HG02943 (cell line): ENCODE measurements around the gene CEP44.
"Not testable (repeated sequence)": the region's sequence is repeated elsewhere in the genome, so short reads cannot be mapped to it uniquely, and the experiment has no call there.

Experiments
- ATAC-seq: cut with Tn5 transposase; IDR thresholded peaks from one replicate; pipeline ENCODE4 v1.9.1; 2021; ENCODE audit warnings: mild to moderate bottlenecking, low read depth, moderate library complexity; ENCODE audit not compliant: unreplicated experiment

Gene CEP44

DNA sequence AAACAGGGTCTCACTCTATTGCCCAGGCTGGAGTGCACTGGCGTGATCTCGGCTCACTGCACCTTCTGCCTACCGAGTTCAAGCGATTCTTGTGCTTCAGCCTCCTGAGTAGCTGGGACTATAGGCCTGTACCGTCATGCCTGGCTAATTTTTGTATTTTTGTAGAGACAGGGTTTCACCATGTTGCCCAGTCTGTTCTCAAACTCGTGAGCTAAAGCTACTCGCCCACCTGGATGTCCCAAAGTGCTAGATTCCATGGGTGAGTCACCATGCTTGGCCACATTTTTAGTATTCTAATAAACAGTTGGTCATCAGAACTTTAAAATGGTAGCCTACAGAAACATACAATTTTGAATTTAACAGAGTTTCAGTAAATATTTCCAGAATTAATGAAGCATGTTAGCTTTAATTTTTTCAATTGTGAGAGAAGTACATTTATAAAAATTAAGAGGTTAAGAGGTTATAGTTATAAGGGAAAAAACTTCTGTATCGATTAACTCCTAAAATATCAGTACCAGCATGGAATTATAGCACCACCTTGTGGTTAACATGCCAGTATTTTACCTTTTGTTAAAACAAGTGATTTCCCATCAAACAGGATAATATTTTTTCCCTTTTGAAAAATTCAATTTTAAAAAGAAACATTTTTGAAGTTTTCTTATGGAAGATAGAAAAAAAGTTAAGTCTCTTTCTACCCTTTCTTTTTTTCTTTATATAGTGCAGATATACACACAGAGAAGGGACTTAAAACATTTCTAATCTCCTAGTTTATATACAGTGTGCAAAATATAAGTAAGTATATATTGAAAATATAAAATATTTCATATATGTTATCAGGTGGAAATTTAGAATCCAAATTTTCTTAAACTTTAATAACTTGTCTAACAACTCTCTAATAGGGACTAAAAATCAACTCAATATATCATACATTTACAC is 35.4 kb downstream of the CEP44 start:
- ATAC-seq = no peak

GRCh38 chr4:174320494-174321199 is 36.9 kb downstream of the CEP44 start:
- no peak for ATAC-seq

DNA sequence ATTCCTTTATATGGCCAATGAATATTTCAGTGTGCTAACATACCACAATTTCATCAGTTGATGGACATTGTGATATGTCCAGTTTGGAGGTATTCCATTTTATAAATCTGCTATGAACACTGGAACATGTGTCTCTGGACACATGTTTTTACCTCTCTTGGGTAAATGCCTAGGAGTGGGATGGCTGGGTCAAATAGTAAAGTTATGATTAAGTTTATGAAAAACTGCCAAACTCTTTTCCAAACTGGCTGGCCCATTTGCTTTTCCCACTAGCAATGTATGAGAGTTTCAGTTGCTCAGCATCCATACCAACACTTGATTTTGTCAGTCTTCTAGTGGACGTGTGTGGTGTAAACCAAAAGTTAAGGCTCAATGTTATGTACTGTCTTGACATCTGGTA is 40.5 kb downstream of the CEP44 start:
- no peak for ATAC-seq

DNA sequence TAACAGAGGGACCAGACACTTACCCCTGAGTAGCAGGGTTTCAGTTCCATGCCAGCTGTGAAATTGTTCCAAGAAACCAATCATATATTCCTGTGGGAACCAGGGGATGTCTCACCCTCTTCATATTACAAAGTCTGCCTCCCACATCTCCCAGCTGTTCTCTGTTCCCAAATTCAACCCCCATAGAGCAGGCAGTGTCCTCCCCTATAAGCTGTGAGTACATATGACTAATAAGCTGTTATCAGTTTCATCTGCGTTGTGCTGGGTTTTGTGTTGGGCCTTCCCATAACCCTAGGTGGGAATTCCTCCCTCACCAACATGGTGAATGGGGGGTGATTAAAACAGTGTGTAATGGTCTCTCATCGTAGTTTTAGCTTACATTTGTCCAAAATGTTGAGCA is 41.0 kb downstream of the CEP44 start:
- ATAC-seq = no peak

DNA sequence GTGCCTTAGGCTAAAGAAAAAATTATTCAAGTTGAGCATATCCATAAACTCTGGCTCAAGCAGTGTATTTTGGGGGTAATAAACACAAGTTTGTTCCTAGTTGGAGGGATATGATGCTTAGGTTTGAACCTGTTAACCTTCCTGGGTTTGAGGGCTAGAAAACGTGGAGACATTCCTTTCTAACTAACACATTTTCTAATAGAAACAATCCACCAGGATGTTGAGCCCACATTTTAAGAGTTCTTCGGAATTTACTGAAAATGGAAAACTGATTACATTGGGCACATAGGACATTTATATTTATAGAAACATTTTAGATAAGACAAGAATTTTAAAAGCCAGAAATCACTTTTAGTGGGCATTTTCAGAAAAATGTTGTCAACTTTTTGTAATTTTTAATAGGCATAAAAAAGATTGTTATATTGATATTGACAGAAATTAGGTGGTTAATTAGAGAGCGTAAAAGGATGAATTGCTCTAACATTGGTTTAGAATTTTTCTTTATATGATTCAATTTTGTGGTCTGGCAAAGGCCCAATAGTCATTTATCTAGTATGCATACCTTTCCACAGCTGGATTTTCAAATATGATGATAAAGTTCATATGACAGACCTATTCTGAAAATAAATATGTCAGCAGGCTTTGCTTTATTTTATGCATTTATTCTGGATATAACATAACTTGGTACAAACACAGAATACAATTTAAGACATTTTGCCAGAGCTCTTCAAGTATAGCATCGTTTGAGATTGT is 49.2 kb downstream of the CEP44 start:
- ATAC-seq = no peak

DNA sequence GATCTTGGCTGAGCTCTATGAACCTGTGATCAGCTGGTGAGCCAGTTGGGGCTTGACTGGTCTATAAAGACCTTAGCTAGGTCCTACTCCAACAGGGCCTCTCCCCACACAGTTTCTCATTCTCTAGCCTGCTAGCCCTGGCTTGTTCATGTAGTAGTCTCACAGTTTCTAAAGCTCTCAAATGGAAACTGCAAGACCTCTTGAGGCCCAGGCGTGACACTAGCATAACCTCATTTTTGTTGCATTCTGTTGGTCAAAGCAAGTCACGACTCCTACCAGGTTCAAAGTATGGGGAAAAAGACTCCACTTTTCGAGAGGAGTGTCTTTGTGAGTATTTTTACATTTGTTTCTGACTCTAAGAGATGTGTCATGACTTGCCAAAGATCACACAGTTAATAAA is 50.9 kb downstream of the CEP44 start:
- ATAC-seq = peak; percentile 80

- no peak for ATAC-seq
These were observed 57.0 kb downstream of the CEP44 start for GRCh38 chr4:174340714-174341113.

GRCh38 chr4:174349156-174349555 is 65.4 kb downstream of the CEP44 start:
- ATAC-seq = no peak

DNA sequence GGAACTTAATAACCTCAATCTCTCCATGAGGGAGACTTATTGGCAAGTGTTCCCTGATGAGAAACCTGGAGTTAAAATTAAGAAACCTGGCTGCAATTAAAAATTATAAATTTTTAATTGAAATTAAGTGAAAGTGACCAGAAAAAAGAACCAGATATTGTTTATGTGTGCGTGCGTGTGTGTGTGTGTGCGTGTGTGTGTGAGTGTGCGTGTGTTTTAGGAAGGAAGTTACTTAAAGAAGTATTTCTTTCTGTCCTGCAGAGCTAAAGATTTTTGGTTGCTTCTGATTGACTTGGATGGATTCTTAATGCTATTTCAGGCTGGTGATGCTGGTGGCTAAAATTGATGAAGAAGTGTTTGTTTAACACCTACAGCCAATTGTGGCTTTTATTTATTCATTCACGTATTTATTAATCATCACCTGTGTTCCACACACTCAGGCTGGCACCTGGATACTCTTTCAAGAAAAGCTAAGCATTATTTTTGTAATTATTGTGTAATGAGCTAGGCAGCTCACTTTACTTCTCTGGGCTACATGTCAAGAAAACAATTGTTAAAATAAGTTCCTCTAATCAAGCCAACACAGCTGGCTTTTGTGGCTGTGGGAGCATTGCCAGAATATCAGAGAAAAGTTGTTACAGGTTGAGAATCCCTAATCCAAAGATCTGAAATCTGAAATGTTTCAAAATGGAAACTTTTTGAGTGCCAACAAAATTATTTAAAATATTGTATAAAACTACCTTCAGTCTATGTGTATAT is 68.5 kb downstream of the CEP44 start:
- no peak for ATAC-seq

DNA sequence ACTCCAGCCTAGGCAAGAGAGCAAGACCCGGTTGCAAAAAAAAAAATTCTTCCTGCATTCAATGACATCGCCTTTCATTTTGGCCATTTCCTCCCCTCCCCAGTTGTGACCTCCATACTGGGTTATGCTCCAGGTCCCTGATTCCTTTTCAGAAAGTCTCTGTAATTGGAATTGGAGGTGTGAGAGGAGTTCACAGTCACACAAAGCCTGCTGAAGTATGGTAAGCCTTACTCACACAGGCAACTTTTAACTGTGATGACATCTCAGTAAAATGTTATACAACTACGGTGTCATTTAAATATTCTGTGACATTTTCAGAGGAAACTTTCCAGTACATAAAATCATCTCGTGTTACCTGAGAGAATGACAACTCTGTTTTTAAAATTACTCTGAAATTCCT is 73.6 kb downstream of the CEP44 start:
- no peak for ATAC-seq

- ATAC-seq = peak; percentile 45
These were observed 74.7 kb downstream of the CEP44 start for GRCh38 chr4:174358410-174358809.

DNA sequence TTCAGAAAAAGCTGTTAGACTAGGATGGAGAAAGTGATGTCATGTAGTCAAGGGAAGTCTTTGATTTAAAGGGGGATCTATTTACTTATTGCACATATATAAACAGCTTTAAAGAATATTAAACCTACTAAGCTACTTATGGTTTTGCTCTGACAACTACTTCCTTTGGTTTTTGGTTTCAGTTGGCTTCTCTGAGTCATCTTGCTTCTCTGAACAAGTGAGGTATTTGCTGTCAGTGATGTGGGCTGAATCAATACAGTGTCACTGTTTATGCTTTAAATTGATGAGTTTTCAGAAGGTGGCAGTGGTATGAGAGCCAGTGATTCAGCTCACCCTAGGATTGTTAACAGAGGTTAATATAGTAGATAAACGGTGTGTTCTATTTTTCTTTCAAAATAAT is 75.1 kb downstream of the CEP44 start:
- ATAC-seq = peak; percentile 99

DNA sequence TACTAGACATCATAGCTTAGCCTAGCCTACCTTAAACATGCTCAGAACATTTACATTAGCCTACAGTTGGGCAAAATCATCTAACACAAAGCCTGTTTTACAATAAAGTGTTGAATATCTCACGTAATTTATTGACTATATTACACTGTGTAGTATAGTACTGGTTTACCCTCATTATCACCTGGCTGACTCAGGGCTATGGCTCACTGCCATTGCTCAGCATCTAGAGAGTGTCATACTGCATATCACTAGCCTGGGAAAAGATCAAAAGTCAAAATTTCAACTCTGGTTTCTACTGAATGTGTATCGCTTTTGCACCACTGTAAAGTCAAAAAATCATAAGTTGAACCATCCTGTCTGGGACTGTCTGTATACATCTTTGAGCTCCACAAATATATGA is 78.6 kb downstream of the CEP44 start:
- no peak for ATAC-seq

DNA sequence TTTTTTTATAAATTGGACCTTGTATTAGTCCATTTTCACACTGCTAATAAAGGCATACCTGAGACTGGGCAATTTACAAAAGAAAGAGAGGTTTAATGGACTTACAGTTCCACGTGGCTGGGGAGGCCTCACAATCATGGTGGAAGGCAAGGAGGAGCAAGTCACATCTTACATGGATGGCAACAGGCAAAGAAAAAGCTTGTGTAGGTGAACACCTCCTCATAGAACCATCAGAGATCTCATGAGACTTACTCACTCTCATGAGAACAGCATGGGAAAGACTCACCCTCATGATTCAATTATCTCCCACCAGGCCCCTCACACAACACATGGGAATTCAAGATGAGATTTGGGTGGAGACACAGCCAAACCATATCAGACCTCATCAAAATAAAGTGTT is 80.1 kb downstream of the CEP44 start:
- ATAC-seq = not testable (repeated sequence)

GRCh38 chr4:174365018-174365587 is 81.4 kb downstream of the CEP44 start:
- ATAC-seq = no peak

- ATAC-seq = no peak
These were observed 86.3 kb downstream of the CEP44 start for GRCh38 chr4:174369985-174370384.

DNA sequence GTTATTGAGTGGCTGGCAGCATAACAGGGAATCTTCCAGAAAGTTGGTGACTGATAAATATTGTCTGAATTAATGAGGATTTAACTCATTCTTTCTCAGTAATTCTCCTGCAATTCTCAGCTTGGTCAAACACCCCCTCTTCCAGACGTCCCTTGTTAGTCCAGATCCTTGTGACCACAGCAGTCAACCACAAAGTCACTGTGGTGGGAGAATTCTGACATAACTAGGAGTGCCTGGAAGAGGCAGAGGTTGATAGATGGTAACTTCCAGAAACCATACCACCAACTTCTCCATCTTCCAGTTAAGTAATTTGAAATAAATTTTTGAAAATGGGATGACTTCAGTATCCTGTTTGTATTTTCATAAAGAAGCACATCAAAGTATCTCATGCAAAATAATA is 90.1 kb downstream of the CEP44 start:
- ATAC-seq = no peak

DNA sequence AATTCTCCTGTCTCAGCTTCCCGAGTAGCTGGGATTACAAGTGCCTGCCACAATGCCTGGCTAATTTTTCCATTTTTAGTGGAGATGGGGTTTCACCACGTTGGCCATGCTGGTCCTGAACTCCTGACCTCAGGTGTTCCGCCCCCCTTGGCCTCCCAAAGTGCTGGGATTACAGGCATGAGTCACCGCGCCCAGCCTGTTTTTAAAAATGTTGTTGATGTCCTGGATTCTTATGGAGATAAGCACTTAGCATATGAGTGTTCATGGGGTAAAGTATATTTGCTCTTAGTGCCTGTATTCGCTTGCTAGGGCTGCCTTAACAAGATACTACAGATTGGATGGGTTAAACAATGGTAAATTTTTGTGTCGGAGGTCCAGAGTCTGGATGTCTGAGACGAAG is 91.7 kb downstream of the CEP44 start:
- ATAC-seq = no peak

DNA sequence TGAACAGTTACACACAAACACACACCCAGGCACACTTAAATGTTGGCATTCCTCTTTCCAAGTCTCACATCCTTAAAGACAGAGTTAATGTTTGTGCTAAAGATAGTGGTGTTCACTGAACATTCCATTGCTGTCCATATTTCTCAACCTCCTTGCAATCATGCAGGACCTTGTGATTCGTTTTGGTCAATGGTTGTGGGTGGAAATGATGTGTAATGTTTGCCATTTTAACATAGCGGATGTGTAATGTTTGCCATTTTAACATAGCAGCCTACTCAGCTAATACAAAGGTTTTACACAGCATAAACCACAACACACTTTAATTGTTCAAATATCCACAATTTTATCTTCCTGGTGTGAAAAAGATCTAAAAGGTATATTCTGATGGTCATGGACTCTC is 93.9 kb downstream of the CEP44 start:
- no peak for ATAC-seq

GRCh38 chr4:174378951-174379350 is 95.2 kb downstream of the CEP44 start:
- no peak for ATAC-seq
